ENCODE data around the gene PRSS16. TPM values are rescaled to one million over a fixed set of nuclear protein-coding genes. Genes with fewer than 3 reads are reported as not detected.
A peak's percentile ranks its signal among the peaks of the same experiment; 100 is the strongest.

Gene PRSS16
- total and polyA plus RNA-seq, 8 donors, result 14.0 to 30.1 (median 22.3) TPM

DNA sequence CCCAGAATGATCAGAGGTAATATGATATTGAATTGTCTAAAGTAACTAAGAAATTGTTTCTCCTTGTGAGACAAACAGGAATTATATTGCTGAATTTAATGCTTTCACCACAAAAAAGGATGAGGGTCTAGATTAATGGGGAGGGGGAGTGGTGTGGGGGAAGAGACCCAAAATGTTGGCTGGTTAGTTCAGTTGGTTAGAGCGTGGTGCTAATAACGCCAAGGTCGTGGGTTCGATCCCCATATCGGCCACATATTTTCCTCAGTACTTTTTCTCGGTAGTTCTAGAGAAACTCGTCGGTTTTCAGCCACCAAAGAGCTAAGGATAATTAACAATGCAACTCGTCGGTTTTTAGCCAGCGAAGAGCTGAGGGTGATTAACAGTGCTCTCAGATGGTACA is 26.3 kb downstream of the PRSS16 start:
- no peak for DNase-seq
- TF ChIP-seq, protein P1, sequence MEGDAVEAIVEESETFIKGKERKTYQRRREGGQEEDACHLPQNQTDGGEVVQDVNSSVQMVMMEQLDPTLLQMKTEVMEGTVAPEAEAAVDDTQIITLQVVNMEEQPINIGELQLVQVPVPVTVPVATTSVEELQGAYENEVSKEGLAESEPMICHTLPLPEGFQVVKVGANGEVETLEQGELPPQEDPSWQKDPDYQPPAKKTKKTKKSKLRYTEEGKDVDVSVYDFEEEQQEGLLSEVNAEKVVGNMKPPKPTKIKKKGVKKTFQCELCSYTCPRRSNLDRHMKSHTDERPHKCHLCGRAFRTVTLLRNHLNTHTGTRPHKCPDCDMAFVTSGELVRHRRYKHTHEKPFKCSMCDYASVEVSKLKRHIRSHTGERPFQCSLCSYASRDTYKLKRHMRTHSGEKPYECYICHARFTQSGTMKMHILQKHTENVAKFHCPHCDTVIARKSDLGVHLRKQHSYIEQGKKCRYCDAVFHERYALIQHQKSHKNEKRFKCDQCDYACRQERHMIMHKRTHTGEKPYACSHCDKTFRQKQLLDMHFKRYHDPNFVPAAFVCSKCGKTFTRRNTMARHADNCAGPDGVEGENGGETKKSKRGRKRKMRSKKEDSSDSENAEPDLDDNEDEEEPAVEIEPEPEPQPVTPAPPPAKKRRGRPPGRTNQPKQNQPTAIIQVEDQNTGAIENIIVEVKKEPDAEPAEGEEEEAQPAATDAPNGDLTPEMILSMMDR (IDR thresholded peaks at IDR 0.05), result no peak
- no peaks in the 10 kb centered on the region for H3K9me3 ChIP-seq
- no peaks in the 10 kb centered on the region for H3K4me1 ChIP-seq
- no peak for ATAC-seq
- H3K27ac ChIP-seq, result no peak overlapping the region
- H3K36me3 ChIP-seq, result no peaks in the 10 kb centered on the region
- H3K27me3 ChIP-seq, result peaks cover 0 to 51% (median 10%) of the 10 kb centered on the region in 4 donors
- H3K4me3 ChIP-seq, result no peak overlapping the region
- 54 to 66% methylated on average over 11 of the region's 11 CpGs for WGBS, 2 donors
- no peak for FAIRE-seq
- intact Hi-C loops (cut with DNase I), result no loop called here

- TF ChIP-seq, protein P1 (IDR thresholded peaks at IDR 0.05), result no peak
- Histone ChIP-seq H3K4me3 (no peak overlapping the region), H3K36me3 (no peaks in the 10 kb centered on the region), H3K27me3 (peaks cover 0 to 48% (median 12%) of the 10 kb centered on the region in 4 donors), H3K27ac (no peak overlapping the region), H3K9me3 (no peaks in the 10 kb centered on the region), H3K4me1 (no peaks in the 10 kb centered on the region)
- WGBS, 2 donors, result 20% methylated on average over 36 of the region's 36 CpGs
- no peak for FAIRE-seq
- no peak for DNase-seq
- no peak for ATAC-seq
- intact Hi-C loops (cut with DNase I), result no loop called here
Observed at GRCh38 chr6:27275025-27275956, 27.8 kb downstream of the PRSS16 start.

DNA sequence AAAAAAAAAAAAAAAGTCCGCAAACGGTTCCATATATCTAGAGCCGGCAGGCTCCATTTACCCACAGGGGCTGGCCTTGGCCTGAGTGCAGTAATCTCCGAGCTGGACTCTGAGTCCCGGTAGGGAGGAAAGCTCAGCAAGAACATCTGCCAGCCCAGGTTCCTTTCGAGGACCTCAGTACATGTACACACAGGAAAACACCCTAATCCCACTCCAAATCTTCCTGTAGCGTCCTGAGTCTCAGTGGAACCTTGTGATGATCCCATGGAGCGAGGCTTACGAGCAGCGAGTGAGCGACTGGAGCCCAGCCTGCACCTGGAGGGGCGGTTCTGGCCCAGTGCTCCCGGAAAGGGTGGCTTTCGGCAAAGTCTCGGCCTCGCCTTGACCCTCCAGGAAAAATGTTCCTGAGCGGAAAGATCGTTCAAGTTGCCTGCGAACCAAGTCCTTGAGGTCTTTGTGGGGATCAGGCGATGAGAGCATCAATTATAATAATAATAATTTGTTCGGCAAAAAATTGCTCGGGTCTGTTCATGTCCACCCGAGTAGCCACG is 32.1 kb downstream of the PRSS16 start:
- FAIRE-seq (no peak), ATAC-seq (peak in 3 of 4 donors; percentile 38 to 62 (median 44))
- H3K4me3 ChIP-seq, result peak overlapping the region in 1 of 4 donors; percentile 1

GRCh38 chr6:27280064-27280539 is 32.6 kb downstream of the PRSS16 start:
- peak overlapping the region in 1 of 4 donors; percentile 1 for H3K4me3 ChIP-seq
- no peak overlapping the region for H3K27ac ChIP-seq
- TF ChIP-seq, protein P1 (IDR thresholded peaks at IDR 0.05), result no peak
- FAIRE-seq (no peak), DNase-seq (peak in 1 of 6 donors; percentile 44), ATAC-seq (peak; percentile 58 to 73 (median 60))
- peaks cover 13 to 69% (median 15%) of the 10 kb centered on the region in 4 donors for H3K27me3 ChIP-seq
- intact Hi-C loops (cut with DNase I), result no loop called here
- H3K36me3 ChIP-seq, result no peaks in the 10 kb centered on the region
- no peaks in the 10 kb centered on the region for H3K4me1 ChIP-seq
- WGBS, 2 donors, result 3 to 4% methylated on average over 17 of the region's 17 CpGs
- H3K9me3 ChIP-seq, result no peaks in the 10 kb centered on the region

More for the DNA sequence above, 32.1 kb downstream of the PRSS16 start:
- H3K27me3 ChIP-seq, result peaks cover 13 to 69% (median 20%) of the 10 kb centered on the region in 4 donors
- 8% methylated on average over 24 of the region's 24 CpGs for WGBS, 2 donors
- intact Hi-C loops (cut with DNase I), result no loop called here
- H3K36me3 ChIP-seq, result no peaks in the 10 kb centered on the region
- DNase-seq, result peak in 1 of 6 donors; percentile 17
- no peaks in the 10 kb centered on the region for H3K4me1 ChIP-seq
- TF ChIP-seq, protein P1 (IDR thresholded peaks at IDR 0.05), result no peak
- no peaks in the 10 kb centered on the region for H3K9me3 ChIP-seq
- no peak overlapping the region for H3K27ac ChIP-seq
